Stimulated activated CD8-positive, alpha-beta memory T cell treated with anti-CD3 and anti-CD28 coated beads, Interleukin-4, amount 100 ng/mL, for 48 hours (primary cell): ENCODE results near the gene SPC24.
"Not testable (repeated sequence)": the region's sequence is repeated elsewhere in the genome, so short reads cannot be mapped to it uniquely, and the experiment has no call there.

ENCODE experiments used
- DNase-seq: peaks from one replicate; pipeline ENCODE4 v3.0.0-alpha.2; 2020

SPC24 gene

GRCh38 chr19:11160440-11160768, 4.8 kb upstream of the SPC24 start:
- DNase-seq: not testable (repeated sequence)

DNA sequence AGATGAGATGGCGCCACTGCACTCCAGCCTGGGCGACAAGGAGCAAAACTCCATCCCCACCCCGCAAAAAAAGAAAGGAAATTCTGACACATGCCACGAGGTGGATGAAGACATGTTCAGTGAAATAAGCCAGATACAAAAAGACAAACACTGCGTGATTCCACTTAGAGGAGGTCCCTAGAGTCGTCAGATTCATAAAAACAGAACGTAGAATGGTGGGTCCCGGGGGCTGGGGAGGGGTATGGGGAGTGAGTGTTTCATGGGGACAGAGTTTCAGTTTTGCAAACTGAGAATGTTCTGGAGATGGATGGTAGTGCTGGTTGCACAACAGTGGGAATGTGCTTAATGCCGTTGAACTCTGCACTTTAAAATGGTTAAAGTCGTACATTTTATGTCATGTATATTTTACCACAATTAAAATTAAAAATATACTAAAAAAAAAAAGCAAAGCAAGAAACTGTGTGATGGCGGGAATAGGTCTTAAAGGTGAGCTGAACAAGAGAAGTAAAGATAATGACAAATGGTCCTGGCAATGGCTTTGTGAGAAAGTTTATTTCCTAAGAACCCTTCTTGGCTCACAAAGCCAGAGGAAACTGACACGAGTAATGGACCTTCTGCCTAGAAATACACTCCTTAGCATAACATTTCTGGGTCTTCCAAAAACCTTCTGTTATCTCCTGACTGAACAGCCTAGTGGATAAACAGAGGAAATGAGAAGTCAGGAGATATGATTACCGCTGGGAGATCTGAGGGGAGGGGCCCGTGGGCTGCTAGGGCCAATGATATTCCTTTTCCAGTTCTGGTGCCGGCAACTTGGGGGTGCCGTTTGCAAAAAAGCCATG, 4.2 kb upstream of the SPC24 start:
- no peak for DNase-seq

DNA sequence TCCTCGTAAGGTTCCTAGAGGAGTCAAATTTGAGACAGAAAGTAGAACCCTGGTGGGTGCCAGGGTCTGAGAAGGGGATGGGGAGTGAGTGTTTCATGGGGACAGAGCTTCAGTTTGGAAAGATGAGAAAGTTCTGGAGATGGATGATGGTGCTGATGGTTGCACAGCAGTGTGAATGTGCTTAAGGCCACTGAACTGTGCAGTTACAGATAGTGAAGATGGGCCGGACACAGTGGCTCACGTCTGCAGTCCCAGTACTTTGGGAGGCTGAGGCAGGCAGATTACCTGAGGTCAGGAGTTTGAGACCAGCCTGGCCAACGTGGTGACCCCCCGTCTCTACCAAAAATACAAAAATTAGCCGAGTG, 917 bp downstream of the SPC24 start:
- DNase-seq: no peak

DNA sequence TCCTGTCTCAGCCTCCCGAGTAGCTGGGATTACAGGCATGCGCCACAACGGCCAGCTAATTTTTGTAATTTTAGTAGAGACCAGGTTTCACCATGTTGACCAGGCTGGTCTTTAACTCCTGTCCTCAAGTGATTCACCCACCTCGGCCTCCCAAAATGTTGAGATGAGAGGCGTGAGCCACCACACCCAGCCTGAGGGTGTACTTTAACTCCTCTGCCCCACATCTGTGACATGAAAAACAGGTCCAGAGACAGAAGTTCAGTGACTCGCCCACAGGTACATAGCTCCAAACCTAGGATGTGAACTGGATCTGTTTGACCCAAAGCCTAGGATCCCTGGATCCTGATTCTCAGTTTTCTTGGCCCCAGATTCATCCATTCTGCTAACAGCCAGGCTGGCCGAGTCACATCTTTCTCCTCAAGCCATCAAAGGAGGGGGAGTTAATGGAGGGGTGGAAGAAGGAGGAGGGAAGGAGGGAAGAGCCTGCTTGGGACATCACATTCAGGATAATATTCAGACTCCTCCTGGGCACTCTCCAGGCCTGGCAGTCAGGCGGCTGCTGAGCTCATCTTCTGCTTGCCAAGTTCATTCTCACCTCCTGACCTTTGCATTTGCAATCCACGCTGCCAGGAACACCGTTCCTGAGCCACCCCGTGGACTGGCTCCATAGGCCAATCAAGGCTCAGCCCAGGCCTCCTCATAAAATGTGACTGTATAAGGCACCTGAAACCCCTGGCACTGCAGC, 3.1 kb downstream of the SPC24 start:
- DNase-seq: no peak

GRCh38 chr19:11151181-11151580, 4.4 kb downstream of the SPC24 start:
- DNase-seq: no peak

DNA sequence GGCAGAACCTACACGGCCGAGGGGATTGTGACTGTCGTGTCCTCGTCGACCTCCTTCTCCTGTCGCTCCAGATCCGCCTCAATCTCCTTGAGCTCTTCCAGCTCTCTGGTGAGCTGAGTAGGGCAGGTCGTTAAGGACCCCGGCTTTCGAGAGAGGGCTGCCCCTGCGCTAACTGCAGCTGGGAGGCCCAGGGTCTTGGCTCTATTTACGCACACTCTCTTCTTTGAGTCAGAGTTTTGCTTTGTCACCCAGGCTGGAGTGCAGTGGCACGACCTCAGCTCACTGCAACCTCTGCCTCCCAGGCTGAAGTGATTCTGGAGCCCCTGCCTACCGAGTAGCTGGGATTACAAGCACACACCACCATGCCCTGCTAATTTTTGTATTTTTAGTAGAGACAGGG, 7.6 kb downstream of the SPC24 start:
- DNase-seq: no peak

GRCh38 chr19:11145536-11145924, 10.1 kb downstream of the SPC24 start:
- no peak for DNase-seq

GRCh38 chr19:11142528-11143171, 12.9 kb downstream of the SPC24 start:
- DNase-seq: no peak

GRCh38 chr19:11141937-11142527, 13.6 kb downstream of the SPC24 start:
- DNase-seq: no peak

GRCh38 chr19:11140896-11141295, 14.7 kb downstream of the SPC24 start:
- no peak for DNase-seq

- DNase-seq: not testable (repeated sequence)
These were observed 15.5 kb downstream of the SPC24 start for GRCh38 chr19:11140023-11140538.

DNA sequence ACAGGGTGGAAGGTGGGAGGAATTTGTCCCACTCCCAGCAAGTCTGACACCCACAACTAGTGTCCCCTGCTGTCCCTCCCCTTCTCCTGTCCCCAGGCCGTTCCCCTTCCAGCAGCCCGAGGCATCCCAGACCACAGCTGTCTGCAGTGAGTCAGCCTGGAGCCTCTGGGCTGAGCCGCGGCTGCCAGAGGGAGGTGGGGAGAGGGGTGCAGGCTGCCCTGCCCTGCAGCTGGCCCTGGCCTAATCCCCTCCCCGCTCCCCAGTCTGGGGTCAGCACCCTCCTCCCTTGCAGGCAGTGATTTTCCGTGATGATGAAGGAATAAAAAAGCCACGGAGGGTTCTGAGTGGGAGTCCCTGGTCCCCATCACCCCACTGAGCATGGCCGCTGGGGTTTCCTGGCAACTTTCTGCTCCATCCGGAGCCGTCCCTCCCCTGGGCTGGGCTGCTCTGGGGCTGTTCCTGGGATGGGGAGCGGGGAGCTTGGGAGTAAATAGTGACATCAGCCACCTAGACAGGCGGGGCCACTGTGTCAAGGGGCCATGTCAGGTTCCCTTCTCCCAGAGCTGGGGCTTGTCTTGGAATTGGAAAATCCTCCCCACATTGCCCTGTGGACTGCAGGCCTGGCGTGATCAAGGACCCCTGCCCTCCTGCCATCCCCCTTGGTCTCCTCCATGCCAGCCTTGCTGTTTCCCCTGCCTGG, 16.8 kb downstream of the SPC24 start:
- DNase-seq: no peak

DNA sequence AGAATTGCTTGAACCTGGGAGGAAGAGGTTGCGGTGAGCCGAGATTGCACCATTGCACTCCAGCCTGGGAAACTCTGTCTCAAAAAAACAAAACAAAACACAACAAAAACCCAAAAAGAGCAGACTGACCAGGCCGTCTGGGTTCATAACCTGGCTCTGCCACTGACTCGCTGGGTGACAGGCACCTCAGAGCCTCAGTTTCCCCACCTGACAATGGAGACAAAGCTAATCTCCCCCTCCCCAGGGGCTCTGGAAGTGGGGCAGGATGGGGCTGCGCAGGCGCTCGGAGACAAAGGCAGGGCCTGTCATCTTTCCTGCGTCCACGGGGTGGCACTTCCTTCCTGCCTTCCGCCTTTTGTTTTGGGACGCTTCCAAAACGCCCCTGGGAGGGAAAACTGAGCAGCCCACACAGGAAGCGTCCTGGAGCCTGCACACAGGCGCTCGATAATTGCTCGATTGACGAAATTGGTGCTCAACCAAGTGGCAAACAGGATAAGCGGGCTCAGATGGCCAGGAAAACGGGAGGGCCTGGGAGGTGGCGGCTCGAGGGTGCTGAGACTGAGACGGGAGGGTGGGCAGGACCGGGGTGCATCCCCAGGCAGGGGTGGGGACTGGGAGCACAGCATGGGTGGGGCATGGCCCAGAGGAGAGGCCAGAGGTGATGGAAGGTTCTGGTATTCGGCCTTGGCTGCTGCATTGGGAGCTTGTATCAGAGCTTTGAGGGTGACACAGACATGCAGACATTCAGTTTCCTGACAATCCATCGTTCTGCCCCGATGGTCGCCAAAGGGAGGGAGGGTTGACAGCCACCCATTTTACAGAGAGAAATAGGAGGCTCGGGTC, 17.8 kb downstream of the SPC24 start:
- DNase-seq: peak; percentile 67

DNA sequence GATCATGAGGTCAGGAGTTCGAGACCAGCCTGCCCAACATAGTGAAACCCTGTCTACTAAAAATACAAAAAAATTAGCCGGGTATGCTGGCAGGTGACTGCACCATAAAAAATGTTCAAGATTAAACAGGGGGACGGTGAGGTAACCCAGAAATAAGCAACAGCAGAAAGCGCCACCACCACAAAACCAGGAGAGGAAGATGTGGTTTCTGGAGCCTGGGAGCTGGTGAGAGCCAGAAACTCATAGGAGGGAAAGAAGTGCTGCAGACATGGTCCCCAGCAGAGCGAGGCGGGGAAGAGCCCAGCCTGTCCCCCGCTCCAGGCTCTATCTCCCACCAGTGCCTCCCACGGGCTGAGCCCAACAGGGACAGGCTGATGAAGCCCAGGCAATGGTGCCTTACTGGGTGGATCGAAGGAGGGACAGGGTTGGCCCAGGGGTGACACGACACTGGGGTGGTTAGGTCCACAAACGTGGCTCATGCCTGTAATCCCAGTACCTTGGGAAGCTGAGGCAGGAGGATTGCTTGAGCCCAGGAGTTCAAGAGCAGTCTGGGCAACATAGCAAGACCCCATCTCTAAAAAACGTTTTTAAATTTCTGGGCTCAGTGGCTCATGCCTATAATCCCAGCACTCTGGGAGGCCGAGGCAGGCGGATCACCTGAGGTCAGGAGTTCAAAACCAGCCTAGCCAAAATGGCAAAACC, 19.0 kb downstream of the SPC24 start:
- DNase-seq: no peak

DNA sequence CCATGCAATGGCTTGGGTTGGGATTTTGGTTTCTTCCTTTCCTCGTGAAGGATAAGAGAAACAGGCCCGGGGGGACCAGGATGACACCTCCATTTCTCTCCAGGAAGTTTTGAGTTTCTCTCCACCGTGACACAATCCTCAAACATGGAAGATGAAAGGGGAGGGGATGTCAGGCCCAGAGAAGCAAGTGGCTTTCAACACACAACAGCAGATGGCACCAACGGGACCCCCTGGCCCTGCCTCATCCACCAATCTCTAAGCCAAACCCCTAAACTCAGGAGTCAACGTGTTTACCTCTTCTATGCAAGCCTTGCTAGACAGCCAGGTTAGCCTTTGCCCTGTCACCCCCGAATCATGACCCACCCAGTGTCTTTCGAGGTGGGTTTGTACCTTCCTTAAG, 24.1 kb downstream of the SPC24 start:
- no peak for DNase-seq

DNA sequence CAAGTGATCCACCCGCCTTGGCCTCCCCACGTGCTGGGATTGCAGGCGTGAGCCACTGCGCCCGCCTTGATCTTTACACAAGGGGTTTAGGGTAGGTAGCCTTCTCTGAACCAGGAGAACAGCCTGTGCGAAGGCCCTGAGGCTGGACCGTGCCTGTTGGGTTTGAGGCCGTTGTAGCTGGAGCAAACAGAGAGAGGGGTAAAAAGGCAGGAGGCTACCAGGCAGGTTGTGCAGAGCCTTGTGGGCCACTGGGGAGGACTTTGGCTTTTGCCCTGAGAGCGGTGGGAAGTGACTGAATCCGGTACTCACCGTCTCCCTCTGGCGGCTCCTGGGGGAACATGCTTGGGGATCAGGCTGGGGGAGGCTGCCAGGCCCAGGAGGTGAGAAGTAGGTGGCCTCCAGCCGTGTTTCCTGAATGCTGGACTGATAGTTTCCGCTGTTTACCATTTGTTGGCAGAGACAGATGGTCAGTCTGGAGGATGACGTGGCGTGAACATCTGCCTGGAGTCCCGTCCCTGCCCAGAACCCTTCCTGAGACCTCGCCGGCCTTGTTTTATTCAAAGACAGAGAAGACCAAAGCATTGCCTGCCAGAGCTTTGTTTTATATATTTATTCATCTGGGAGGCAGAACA, 24.6 kb downstream of the SPC24 start:
- DNase-seq: peak; percentile 81

GRCh38 chr19:11127905-11128304, 27.7 kb downstream of the SPC24 start:
- no peak for DNase-seq

DNA sequence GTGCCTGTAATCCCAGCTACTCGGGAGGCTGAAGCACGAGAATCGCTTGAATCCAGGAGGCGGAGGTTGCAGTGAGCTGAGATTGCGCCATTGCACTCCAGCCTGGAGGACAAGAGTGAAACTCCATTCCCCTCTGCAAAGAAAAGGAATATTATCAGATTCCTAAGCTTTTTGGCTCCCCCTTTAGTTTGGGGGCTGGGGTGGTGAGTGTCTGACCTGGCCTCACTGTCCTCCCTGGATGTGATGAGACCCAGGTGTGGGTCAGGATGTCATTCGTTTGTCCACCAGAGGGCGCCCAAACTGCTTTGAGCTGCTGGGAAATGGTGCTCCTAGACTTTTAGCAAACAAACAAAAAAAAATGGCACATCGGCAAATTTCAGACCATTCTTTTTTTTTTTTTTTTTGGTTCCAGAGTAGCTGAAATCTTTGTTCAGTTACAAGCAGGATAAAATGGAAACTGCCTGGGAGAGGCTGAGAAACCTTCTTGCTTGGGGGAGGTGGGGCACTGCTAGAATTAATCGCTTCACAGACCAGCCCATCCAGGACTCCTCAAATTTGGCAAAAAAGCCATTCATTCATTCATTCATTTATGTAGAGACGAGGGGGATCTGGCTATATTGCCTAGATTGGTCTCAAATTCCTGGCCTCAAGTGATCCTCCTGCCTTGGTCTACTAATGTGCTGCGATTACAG, 29.4 kb downstream of the SPC24 start:
- peak; percentile 88 for DNase-seq

GRCh38 chr19:11124157-11124556, 31.4 kb downstream of the SPC24 start:
- not testable (repeated sequence) for DNase-seq

DNA sequence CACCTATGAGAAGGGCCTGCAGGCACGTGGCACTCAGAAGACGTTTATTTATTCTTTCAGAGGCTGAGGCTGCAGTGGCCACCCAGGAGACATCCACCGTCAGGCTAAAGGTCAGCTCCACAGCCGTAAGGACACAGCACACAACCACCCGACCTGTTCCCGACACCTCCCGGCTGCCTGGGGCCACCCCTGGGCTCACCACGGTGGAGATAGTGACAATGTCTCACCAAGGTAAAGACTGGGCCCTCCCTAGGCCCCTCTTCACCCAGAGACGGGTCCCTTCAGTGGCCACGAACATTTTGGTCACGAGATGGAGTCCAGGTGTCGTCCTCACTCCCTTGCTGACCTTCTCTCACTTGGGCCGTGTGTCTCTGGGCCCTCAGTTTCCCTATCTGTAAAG, 32.5 kb downstream of the SPC24 start:
- no peak for DNase-seq
